NAMALWA (cell line): ENCODE measurements around the gene SSTR4.

Experiments
- DNase-seq: peaks from one replicate; pipeline ENCODE4 v3.0.0-alpha.2; 2015; ENCODE audit warnings: low spot score

Gene SSTR4

DNA sequence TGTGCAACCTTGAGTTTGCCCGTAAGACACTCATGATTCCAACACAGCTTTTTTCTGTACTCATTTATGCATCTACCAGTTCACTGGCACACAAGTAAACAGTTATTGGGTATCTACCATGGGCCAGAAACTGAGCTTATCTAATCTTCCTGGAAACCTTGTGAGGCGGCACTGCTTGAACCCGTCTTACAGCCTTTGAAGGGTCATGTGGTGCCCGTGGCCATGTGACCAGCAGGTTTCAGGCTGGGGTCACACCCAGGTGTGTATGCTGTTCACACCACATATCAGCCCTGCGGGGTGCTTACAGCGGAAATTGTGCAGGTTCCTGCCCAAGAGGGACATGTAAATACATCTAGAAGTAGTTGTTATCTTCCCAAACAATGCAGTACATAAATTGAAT lies 8.3 kb downstream of the SSTR4 start:
- DNase-seq = no peak

DNA sequence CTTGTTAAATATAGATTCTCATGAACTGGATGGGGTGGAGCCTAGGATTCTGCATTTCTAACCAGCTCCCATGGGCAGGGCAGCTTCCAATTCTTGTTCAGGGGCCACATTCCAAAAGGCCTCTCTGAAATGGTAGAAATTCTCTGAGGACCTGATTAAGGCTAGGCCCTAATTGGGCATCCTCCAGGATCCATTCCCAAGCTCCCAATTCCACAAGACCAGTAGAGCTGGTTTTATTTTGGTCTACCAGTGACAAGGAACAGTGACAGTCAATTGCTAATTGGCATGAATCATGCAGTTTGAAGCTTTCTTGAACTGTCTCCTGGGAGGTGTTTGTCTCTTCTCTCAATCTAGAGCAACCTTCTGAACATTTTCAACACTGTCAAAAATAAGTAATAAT lies 11.3 kb downstream of the SSTR4 start:
- DNase-seq = no peak

DNA sequence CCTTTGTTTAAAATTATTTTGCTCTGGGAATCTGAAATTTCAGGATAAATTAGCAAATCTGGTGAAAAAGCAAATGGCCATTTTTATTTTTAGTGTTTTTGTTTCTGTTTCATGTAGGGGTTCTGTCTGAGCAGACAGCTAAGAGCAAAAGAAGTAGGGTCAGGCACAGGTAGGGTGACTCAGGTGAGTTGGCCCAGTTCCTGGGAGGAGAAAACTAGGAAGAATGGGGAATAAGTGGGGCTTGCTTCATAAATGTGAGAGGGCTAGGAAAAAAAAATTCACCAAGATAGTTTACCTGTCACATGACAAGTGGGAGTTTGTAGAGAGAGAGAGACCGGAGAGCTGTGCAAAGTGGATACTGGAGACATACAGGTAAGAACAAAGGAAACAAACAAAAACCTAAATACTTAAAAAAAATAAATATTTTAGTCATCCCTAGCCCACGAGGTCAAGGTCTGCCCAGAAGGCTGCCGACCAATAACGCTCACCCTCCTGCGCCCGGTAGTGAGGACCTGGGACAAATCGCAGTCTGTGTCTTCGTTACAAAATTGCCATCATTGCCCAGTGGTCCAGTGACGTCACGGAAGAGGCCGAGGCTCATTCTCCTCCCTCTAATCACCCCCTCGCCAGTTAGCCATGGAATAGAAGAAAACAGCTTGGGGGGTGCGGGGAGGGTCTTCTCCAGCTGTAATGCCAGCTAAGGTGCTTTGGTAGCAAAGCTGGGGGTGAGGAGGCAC lies 12.1 kb downstream of the SSTR4 start:
- no peak for DNase-seq

DNA sequence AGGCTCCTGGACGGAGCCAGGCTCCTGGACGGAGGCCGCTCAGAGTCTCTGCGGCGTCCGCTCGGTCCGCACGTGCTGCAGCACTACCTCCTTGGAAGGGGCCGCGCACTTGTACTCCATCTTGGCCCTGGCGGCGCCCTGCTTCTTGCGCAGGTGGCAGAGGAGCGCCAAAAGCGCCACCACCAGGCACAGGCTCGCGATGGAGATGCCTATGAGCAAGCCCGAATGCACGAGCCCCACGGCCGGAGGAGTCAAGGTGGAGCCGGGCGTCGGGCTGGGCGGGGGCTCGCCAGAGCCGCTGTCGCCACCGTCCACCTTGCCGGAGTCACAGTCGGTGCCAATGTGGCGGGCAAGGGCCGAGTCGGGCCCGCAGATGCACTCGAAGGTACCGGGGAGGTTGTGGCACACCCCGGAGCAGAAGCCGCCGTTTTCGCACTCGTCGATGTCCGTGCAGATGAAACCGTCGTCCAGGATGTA lies 12.7 kb downstream of the SSTR4 start:
- no peak for DNase-seq

DNA sequence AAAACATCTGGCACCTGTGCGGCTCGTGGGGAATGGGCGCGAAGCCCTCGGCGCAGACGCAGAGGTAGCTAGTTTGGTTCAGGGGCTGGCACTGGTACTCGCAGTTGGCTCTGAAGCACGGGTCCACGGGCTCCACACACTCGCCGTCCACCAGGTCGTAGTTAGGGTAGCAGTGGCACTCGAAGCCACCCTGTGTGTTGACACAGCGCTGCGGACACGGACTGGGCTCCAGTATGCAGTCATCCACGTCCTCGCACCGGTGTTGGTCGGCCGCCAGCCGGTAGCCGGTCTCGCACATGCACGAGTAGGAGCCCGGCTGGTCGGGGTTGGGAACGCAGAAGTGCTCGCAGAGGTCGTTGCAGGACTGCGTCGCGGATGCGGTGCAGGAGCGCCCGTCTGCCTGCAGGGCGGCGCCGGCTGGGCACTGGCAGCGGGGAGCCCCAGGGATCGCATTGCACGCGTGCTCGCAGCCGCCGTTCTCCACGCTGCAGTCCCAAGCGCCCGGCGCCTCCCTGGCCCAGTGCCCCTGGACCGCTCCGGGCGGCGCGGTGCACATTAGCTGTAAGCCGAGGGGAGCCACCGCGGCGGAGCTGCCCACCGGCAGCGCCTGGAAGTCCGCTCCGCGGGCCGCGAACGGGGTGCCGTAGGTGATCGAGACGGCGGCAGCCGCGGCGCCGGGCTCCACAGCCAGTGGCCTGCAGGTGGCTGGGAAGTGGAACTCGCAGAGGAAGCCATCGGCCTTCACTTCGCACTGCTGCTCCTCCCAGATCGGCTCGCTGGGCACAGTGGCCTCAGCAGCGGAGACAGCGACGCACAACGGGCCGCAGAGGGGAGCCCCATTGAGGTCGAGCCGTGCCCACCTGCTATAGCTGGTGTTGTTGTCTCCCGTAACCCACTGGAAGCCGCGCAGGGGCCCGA lies 13.4 kb downstream of the SSTR4 start:
- DNase-seq = no peak

DNA sequence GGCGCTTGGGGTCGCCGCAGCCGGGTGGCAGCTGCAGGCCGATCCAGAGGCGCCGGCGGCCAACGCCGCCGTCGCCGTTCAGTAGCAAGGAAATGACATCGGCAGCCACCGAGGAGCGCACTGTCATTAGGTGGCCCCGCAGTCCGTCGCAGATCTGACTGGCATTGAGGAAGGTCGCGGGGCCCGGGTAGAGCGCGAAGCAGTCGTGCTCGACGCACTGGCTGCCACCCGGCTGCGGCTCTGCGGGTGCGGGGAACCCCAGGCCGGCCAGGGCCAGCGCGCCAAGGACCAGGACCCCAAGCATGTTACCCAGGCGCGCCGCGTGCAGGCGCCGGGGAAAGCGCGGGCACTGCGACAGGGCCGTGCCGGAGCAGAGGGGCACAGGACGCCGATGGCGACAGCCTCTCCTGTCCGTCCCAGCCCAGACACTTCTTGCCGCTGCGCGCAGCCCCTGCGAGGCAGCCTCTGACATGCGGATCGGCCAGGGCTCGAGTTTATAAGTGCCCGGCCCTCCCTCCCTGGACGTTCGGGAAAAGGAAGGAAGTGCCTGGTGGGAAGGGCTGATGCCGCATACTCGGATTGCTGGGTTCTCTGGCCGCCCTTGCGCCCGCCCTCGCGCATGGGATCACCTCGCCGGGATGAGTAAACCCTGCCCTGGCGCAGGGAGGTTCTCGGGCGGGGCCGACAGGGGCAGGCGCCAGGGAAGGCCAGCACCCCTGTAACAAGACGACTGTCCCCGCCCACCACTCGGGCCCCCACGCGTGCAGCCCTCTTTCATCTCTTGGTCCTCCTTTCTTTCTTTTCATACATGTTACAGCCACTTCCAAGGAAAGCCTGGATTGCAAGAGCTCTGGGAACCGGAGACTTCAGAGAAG lies 14.3 kb downstream of the SSTR4 start, which contains the start of gene THBD:
THBD (minus strand) TSS at position 472 of the 875 bp plus-strand sequence; CDS start at position 304, 168 bp downstream.
- DNase-seq = no peak

DNA sequence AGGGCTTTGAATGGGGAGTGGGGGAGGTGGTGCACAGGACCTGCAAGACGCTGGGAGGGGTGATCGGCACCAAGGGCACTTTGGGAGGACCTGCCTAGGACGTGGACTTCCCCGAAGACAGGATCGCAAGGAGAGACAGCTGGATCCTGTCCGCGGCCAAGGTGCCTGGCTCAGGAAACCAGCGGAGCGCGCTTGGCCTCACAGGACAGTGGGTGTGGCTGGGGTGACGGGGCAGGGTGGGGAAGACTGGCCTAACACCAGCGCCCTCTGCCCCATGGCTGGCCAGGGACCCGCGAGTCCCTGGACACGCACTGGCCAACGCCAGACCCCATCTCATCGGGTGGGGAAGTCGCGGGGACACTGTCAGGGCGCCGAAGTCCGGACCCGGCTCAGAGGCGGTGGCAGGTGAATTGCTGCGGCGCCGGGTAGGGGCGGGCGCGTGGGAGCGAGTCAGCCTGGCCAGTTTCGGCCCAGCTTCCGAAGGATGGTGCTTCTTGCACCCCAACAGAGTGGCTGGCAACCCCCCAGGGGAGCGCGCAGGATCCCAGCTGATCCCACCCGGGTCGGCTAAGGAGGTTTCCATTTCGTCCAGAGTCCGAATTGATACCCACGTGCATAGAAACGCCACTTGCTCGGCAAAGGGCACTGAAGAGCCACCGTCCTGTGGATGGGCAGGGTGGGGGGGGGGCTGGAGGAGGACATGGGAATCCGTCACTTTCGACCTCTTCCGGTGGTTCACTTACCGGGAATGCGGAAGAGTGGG lies 15.1 kb downstream of the SSTR4 start:
- DNase-seq = no peak

DNA sequence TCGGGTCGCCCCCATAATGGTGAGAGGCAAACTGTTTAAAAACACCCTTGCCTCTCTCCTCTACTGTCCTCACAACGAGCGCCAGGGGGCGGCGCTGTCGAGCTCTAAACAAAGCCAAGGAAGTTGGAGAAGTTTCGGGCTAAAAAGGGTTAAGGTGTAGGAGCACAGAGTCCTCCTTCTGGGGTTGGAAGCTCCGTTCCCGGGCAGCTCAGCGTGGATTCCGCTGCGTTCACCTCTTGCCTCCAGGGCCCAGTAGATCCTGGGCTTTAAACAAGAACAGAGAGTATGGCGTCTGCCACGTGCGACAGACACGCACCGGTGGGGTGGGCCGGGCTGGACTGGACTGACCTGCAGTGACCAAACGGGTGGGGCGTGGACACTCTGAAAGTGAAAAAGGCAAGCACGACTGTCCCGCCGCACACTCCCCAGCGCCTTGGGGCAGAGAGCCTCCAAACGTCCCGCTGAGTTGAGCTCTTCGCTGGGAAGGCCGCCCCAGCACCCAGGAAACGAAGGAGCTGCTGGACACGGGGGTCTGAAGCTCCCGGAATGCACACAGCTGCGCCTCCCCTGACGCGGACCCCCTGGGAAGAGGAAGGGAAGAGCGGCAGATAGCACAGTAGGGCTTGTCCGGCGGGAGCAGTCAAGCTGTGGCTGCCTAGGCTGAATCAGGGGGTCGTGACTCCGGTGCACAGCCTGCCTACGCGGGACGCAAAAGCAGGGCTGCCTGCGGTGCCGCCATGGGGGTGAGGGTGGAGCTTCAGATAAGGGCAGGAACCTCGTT lies 15.9 kb downstream of the SSTR4 start:
- DNase-seq = peak; percentile 57

DNA sequence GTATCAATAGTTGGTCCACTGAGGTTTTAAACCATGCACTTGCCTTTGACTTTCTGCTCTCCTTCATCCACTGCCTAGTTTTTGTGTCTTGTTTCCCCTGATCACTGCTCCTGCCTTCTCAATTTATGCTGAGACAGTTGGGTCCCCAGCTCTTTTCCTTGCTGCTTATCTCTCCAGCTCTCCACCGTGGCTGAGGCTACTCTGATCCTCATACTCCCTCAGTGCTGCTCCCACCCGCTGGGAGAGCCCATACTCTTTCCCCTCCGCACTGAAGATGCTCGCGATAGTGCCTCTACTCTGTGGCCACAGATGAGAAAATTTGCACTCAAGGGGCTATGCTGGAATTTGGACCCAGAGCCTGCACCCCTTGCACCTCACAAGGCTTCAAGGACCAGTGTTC lies 17.8 kb downstream of the SSTR4 start:
- DNase-seq = no peak

DNA sequence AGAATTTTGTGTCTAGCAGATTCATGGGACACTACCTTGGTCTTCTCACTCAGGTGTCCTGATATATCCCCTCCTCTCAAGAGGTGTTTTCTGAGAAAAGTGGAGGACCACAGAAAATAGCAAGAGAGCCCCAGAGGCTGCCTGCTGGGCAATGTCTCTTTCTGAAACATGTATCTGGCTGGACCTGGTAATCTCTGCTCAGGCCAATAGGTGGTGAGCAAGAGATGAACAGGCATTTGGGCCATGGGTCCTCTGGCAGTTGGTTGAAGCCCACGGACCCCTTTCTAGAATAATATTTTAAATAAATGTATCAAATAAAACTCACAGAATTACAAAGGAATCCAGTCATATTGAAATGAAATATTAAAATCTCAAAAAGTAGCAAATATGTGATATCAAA lies 23.1 kb downstream of the SSTR4 start:
- no peak for DNase-seq

DNA sequence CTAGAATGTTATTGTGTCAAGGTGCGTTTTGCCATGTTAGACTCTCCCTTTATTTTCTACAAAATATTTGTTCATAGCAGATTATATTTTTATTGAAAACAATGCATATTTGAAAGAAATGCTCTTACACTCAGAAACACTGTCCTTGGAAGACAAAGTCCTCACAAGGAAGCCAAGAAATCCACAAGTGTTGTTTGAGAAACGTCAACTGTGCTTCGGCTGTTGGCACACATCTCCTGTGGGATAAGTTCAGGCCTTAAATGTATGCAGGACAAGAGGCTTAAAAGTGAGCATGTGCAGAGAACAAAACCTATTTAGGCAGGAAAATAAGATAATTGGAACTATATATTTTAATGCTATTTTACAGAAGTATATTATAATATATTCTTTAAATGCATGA lies 23.9 kb downstream of the SSTR4 start:
- no peak for DNase-seq

DNA sequence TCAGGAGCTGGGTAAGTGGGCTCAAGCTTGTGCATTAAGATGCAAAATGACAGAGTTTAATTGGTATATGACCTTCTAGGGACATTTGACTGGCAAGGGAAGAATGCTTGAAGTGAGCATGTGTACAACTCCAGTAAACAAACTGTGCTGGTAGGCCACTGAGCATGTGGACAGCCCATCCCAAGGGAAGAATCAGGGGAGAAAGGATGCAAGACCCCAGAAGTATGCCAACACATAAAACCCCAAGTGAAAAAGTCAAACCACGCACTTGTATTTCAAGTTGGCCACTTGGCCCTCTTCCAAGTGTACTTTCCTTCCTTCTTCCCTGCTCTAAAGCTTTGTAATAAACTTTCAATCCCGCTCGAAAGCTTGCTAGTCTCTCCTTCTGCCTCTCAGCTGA lies 24.7 kb downstream of the SSTR4 start:
- no peak for DNase-seq

DNA sequence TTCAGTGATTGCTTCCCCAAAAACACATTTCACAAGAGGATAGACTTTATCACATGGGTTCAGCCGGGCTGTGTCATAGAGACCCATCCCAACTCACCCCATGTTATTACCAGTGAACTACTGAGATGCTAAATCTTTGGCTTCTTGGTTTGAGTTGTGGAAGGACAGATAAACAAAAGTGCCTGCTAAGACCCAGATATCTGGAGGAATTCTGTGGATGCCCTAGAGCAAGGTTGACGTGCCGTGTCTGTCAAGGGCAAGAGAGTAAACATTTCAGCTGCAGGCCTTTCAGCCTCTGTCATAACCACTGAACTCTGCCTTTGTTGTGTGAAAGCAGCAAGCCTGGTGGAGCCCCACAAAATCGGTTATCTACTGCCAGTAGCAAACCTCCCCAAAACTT lies 25.5 kb downstream of the SSTR4 start:
- DNase-seq = no peak

DNA sequence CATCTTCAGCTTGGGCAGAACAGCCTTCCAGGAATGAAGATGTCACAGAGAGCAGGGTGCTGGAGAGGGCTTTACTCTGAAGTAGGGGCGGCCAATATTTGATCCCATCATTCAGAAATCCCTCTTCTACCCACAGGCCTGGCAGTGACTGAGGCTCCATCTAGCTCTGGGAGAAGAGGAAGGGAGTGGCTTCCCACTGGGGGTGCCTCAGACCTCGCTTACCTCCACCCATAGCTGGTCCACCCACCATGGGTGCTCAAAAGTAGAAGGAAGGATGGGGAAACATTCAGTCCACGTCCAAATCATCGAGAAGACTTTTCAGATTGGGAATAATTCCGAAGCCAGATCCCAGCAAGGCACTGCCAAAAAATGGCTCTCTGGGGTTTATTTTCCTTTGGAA lies 26.1 kb downstream of the SSTR4 start:
- DNase-seq = no peak

DNA sequence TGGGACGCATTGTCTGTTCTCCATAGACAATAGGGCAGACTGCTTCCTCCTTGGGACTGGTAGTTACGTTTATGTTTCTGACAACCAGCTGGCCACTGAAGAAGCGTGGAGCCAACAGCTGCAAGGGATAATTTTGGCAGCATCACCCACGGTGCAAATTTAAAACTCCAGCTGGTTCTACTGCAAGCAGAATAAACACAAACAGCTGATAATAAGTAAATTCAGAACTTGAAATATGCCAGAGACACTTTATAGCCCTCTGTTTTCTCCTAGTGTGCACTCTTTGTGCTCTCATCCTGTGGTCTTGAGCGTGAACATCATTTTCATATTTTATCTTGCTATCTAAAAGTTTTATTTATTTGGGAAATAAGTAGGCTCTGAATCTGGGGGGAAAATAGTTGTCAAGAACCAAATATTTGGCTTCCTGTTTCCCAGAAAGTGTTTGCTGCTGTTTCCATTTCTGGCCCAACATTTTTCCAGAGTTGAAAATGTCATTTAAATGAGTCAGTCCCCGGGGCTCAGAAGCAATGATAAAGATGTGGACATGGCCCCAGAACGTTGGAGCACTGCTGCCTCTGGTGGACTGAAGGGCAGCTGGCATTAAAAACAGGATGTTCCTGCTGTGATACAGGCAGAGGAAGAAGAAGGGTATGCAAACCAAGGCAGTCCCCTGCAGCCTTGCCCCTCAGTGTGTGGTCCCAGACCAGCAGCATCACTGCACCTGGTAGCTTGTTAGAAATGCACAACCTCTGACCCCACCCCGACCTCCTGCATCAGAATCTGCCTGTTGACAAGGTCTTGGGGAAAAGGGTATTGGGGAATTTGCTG lies 26.8 kb downstream of the SSTR4 start:
- peak; percentile 75 for DNase-seq

DNA sequence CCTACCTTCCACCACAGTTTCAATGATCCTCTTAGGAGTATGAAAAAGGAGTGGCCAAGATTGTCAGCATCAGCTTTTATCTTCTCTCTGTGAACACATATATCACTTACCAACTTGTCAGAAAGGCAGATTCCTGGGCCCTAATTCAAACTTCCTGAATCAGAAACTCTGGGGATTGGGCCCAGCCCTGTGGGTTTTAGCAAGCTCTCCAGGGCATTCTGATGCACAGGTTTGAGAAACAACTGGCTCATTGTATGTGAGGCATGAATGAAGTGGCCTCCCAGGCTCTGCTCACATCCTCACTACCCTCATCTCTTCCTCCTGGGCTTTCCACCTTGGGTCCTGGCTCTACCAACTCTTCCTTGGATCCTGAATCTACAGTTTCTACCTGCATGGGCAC lies 27.5 kb downstream of the SSTR4 start:
- no peak for DNase-seq

DNA sequence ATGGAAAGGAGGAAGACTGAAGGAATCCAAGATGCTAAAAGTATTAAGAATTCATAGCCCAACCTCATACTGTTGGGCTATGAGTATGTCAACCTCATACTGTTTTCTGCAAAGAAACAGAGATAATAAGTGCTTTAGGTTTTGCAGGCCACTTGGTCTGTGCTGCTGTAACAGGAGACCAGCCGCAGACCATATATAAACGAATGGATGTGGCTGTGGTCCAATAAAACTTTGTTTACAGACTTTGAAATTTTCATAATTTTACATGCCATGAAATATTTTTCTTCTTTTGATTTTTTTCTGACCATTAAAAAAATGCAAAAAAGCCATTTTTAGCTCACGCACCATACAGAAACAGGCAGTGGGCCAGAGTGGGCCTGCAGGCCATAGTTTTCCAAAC lies 28.1 kb downstream of the SSTR4 start:
- no peak for DNase-seq

DNA sequence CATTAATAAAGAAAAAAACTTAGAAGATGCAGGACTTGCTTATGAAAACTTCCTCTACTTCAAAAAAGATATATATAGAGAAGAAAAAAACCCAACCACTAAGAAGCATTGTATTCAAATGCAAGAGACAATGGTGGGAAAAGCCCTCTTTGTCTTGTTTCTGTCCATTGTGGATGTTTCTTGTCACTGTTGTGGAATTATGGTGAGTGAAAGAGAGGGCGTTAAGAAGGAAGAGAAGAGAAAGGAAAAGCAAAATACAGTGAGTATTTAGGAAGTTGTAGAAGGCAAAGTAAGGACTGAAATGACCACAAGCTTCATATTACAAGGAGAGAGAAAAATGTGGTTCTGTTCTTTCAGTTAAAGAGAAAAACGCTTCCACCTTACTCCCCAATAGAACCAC lies 28.5 kb downstream of the SSTR4 start:
- DNase-seq = no peak
